Right lobe of liver (tissue), 4 donors: Measurements from ENCODE around the gene CBX7.

Experiments
- CTCF ChIP-seq, 4 donors: fragments of 200-600 bp in 3 of 4; fragments of 450-650 bp in 1 of 4; IDR thresholded peaks; one replicate each; pipeline versions ENCODE4 v1.5.1 to v1.8.0; 2016 to 2022; ENCODE audit warnings: antibody characterized with exemption in 4 of 4, mild to moderate bottlenecking in 2 of 4
- POLR2A ChIP-seq: fragments of 450-650 bp; IDR thresholded peaks from one replicate; pipeline ENCODE4 v1.6.1; 2017; ENCODE audit warnings: antibody characterized with exemption, mild to moderate bottlenecking
- donor health status: DM: no; HTN: no; CAD: no.
- donor health status: DM: no; HTN: no; CAD: no.
- donor health status: DM: no; HTN: yes; CAD: no.

- TF ChIP-seq CTCF (IDR thresholded peaks at IDR 0.05), result no peak
- TF ChIP-seq POLR2A, result no peak
Observed at GRCh38 chr22:39090426-39091064, 61.9 kb downstream of the CBX7 start.
